A549 (cell line): ENCODE results near the gene NFAM1. TPM values are rescaled to one million over a fixed set of nuclear protein-coding genes. Genes with fewer than 3 reads are reported as not detected.

ENCODE experiments used
- ATAC-seq, 2 experiments: fragments of 200-7000 bp in 1 of 2; fragments of >200 bp in 1 of 2; cut with Nextera tagmentation in 1 of 2; cut with Tn5 transposase in 1 of 2; 3 replicates each; pipeline versions ENCODE4 v1.8.0 to v1.9.1; 2018 to 2020; ENCODE audit warnings: mild to moderate bottlenecking in 1 of 2, moderate library complexity in 1 of 2
- CTCF ChIA-PET: fragments of 300-600 bp; sonication (Branson Sonifier 250); formaldehyde crosslinking; extraction: SDS; loops from one replicate; lab custom pipeline; 2021; ENCODE audit warnings: antibody characterized with exemption, inconsistent platforms; lab: Yijun Ruan, JAX
- POLR2A ChIA-PET: fragments of 350-600 bp; formaldehyde crosslinking; extraction: SDS; loops from one replicate; lab custom pipeline; 2021; ENCODE audit warnings: antibody characterized with exemption, inconsistent platforms; lab: Yijun Ruan, JAX
- DNase-seq, 2 experiments: peaks; one replicate each; pipeline versions ENCODE4 v3.0.0 to v3.0.0-alpha.2; 2011 to 2016; ENCODE audit warnings: low read depth in 1 of 2, low spot score in 1 of 2
- FAIRE-seq: peaks from 2 replicates; lab custom pipeline; 2011; peaks lifted over from hg19 to GRCh38; lab: Jason Lieb, UNC
- H3K27ac ChIP-seq, 2 experiments: fragments of >200 bp; sonication (Bioruptor Twin); formaldehyde crosslinking; 3 replicates each; pipeline ENCODE4 v1.5.1; 2016 to 2017
- H3K4me1 ChIP-seq: fragments of >200 bp; sonication (Bioruptor Twin); formaldehyde crosslinking; 3 replicates; pipeline ENCODE4 v1.6.1; 2016
- H3K4me2 ChIP-seq: fragments of >200 bp; sonication (Bioruptor Twin); formaldehyde crosslinking; 3 replicates; pipeline ENCODE4 v1.6.1; 2016
- H3K4me3 ChIP-seq: fragments of >200 bp; sonication (Bioruptor Twin); formaldehyde crosslinking; 3 replicates; pipeline ENCODE4 v1.5.1; 2016
- H3K9me3 ChIP-seq: fragments of >200 bp; sonication (Bioruptor Twin); formaldehyde crosslinking; 3 replicates; pipeline ENCODE4 v1.6.1; 2016
- ATOH8 ChIP-seq: fragments of 250-450 bp; sonication (Bioruptor Pico); IDR thresholded peaks from 2 replicates; pipeline ENCODE4 v1.5.0; 2020; ENCODE audit warnings: low read depth, mild to moderate bottlenecking, moderate library complexity
- CBX2 ChIP-seq: fragments of 200-600 bp; sonication (generic); IDR thresholded peaks from 2 replicates; pipeline ENCODE4 v1.6.1; 2016; ENCODE audit warnings: low read depth, mild to moderate bottlenecking, borderline replicate concordance
- CHD2 ChIP-seq: fragments of 150-350 bp; IDR thresholded peaks from 2 replicates; pipeline ENCODE4 v1.6.1; 2014; ENCODE audit warnings: low read length; ENCODE audit not compliant: partially characterized antibody
- EP300 ChIP-seq, 2 experiments: fragments of >200 bp; sonication (Bioruptor Twin); formaldehyde crosslinking; IDR thresholded peaks; 2 replicates in 1 of 2; 3 replicates in 1 of 2; pipeline ENCODE4 v1.6.1; 2016 to 2017
- FOSL2 ChIP-seq, 2 experiments: fragments of 450-650 bp in 1 of 2; fragments of >200 bp in 1 of 2; sonication (Bioruptor Twin) in 1 of 2; formaldehyde crosslinking; IDR thresholded peaks; 2 replicates each; pipeline versions ENCODE4 v1.5.0 to v1.6.1; 2016 to 2020; ENCODE audit warnings: mild to moderate bottlenecking in 1 of 2, moderate library complexity in 1 of 2
- FOXS1 ChIP-seq: fragments of 250-450 bp; sonication (Bioruptor Pico); IDR thresholded peaks from 2 replicates; pipeline ENCODE4 v1.5.0; 2020; ENCODE audit warnings: mild to moderate bottlenecking, moderate library complexity
- GATA3 ChIP-seq: IDR thresholded peaks from 2 replicates; pipeline ENCODE4 v1.6.1; 2012; ENCODE audit warnings: borderline replicate concordance
- HDAC2 ChIP-seq: fragments of 200-600 bp; sonication (generic); IDR thresholded peaks from 2 replicates; pipeline ENCODE4 v1.6.1; 2016
- HOXA7 ChIP-seq: fragments of 250-450 bp; sonication (Bioruptor Pico); IDR thresholded peaks from 2 replicates; pipeline ENCODE4 v1.5.0; 2020; ENCODE audit warnings: mild to moderate bottlenecking, moderate library complexity
- HOXB5 ChIP-seq: fragments of 250-450 bp; sonication (Bioruptor Pico); IDR thresholded peaks from 2 replicates; pipeline ENCODE4 v1.5.0; 2020; ENCODE audit warnings: mild to moderate bottlenecking, moderate library complexity
- JUN ChIP-seq, 2 experiments: fragments of >200 bp; sonication (Bioruptor Twin); formaldehyde crosslinking; IDR thresholded peaks; 2 replicates in 1 of 2; 3 replicates in 1 of 2; pipeline ENCODE4 v1.6.1; 2016 to 2017
- KDM5A ChIP-seq: fragments of 200-600 bp; sonication (generic); IDR thresholded peaks from 2 replicates; pipeline ENCODE4 v1.6.1; 2016; ENCODE audit warnings: antibody characterized with exemption, mild to moderate bottlenecking
- MAZ ChIP-seq: fragments of 150-350 bp; IDR thresholded peaks from 2 replicates; pipeline ENCODE4 v1.6.1; 2014; ENCODE audit warnings: antibody characterized with exemption, low read depth, low read length, borderline replicate concordance
- MYC ChIP-seq: IDR thresholded peaks from 2 replicates; pipeline ENCODE4 v1.6.1; 2012; ENCODE audit warnings: mild to moderate bottlenecking, inconsistent platforms, low read length, improper control_type of control experiment, borderline replicate concordance
- PHF8 ChIP-seq: fragments of 200-600 bp; sonication (generic); IDR thresholded peaks from 2 replicates; pipeline ENCODE4 v1.6.1; 2016; ENCODE audit warnings: low read depth, mild to moderate bottlenecking, antibody characterized with exemption, moderate library complexity, borderline replicate concordance
- POLR2AphosphoS2 ChIP-seq: conservative IDR thresholded peaks from 2 replicates; pipeline ENCODE4 v1.6.1; 2012; ENCODE audit warnings: low read length, improper control_type of control experiment, inconsistent platforms
- RARB ChIP-seq: fragments of 250-450 bp; sonication (Bioruptor Pico); IDR thresholded peaks from 2 replicates; pipeline ENCODE4 v1.8.0; 2021; ENCODE audit warnings: mild to moderate bottlenecking, moderate library complexity
- RFX5 ChIP-seq: fragments of 450-650 bp; IDR thresholded peaks from 2 replicates; pipeline ENCODE4 v1.7.1; 2014; ENCODE audit warnings: antibody characterized with exemption, mild to moderate bottlenecking, moderate library complexity
- RNF2 ChIP-seq: fragments of 200-600 bp; sonication (generic); IDR thresholded peaks from 2 replicates; pipeline ENCODE4 v1.6.1; 2016; ENCODE audit warnings: low read depth, mild to moderate bottlenecking, antibody characterized with exemption, moderate library complexity, borderline replicate concordance
- SMC3 ChIP-seq: fragments of >200 bp; sonication (Bioruptor Twin); formaldehyde crosslinking; IDR thresholded peaks from 3 replicates; pipeline ENCODE4 v1.6.1; 2018; ENCODE audit warnings: inconsistent platforms
- SREBF2 ChIP-seq: fragments of 450-650 bp; IDR thresholded peaks from 2 replicates; pipeline ENCODE4 v1.6.1; 2014; ENCODE audit warnings: mild to moderate bottlenecking, moderate library complexity
- ZFP36 ChIP-seq: fragments of 450-650 bp; IDR thresholded peaks from 2 replicates; pipeline ENCODE4 v1.6.1; 2014; ENCODE audit warnings: borderline replicate concordance; ENCODE audit not compliant: partially characterized antibody
- WGBS: methylation state at CpG from one replicate; pipeline ENCODE4 v1.1.6; 2017; ENCODE audit errors: missing lambda C conversion rate; 5-methylcytosine and 5-hydroxymethylcytosine counted together
- polyA plus RNA-seq, 4 experiments: library from polyadenylated mRNA; depleted of rRNA in 3 of 4; stranded (reverse); fragments of >200 nt; fragmentation: RNase III in 1 of 4; extraction: RNeasy Plus Mini Kit Qiagen cat#74134 plus additional on column Dnase treatment in 1 of 4; gene quantifications; 2 replicates in 3 of 4; 3 replicates in 1 of 4; pipeline ENCODE4 v1.2.3, GENCODE V29; 2011 to 2017
- TF ChIP-seq, protein P1 (sequence below): fragments of 250-450 bp; sonication (Bioruptor Pico); IDR thresholded peaks from 2 replicates; pipeline ENCODE4 v1.5.0; 2021; ENCODE audit warnings: mild to moderate bottlenecking, moderate library complexity, borderline replicate concordance
- TF ChIP-seq, protein P2 (sequence below): fragments of >200 bp; sonication (Bioruptor Twin); formaldehyde crosslinking; IDR thresholded peaks from 3 replicates; pipeline ENCODE4 v1.5.1; 2016

The NFAM1 gene
- polyA plus RNA-seq, 2 of the 4 experiments (the other 2 are of a cell fraction): not detected

DNA sequence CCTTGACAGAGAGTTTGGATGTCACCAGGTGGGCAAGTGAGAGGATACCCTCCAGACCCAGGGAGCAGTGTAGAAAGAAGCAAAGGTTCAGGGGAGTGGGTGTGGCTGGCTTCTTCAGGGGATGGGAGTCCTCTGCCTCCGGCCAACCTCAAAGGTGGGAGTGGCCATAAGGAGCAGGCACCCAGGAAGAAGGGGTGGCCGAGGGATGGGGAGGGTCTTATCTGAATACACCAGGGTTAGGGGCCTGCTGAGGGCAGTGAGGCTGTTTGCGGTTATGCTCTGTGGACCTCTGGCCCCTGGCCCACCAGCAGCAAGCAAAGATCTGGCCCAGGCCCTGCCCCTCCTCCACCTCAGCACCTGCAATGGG lies 6.2 kb downstream of the NFAM1 start:
- Histone ChIP-seq H3K27ac (no peak overlapping the region), H3K9me3 (no peaks in the 10 kb centered on the region), H3K4me1 (no peaks in the 10 kb centered on the region), H3K4me2 (no peak overlapping the region), H3K4me3 (no peak overlapping the region)
- DNase-seq (no peak), FAIRE-seq (no peak), ATAC-seq (no peak)
- 60% methylated on average over 1 of the region's 3 CpGs for WGBS
- TF ChIP-seq SMC3 (no peak), ZFP36 (no peak), MAZ (no peak), CHD2 (no peak), CBX2 (no peak), RNF2 (no peak)
- TF ChIP-seq, protein P1, sequence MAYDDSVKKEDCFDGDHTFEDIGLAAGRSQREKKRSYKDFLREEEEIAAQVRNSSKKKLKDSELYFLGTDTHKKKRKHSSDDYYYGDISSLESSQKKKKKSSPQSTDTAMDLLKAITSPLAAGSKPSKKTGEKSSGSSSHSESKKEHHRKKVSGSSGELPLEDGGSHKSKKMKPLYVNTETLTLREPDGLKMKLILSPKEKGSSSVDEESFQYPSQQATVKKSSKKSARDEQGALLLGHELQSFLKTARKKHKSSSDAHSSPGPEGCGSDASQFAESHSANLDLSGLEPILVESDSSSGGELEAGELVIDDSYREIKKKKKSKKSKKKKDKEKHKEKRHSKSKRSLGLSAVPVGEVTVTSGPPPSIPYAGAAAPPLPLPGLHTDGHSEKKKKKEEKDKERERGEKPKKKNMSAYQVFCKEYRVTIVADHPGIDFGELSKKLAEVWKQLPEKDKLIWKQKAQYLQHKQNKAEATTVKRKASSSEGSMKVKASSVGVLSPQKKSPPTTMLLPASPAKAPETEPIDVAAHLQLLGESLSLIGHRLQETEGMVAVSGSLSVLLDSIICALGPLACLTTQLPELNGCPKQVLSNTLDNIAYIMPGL: no peak
- ChIA-PET CTCF (interaction anchor here (1.1 kb wide), 1 partner anchor 11 kb away, joined by 4 read pairs; no protein-coding TSS in a partner anchor), POLR2A (no interaction called here)

DNA sequence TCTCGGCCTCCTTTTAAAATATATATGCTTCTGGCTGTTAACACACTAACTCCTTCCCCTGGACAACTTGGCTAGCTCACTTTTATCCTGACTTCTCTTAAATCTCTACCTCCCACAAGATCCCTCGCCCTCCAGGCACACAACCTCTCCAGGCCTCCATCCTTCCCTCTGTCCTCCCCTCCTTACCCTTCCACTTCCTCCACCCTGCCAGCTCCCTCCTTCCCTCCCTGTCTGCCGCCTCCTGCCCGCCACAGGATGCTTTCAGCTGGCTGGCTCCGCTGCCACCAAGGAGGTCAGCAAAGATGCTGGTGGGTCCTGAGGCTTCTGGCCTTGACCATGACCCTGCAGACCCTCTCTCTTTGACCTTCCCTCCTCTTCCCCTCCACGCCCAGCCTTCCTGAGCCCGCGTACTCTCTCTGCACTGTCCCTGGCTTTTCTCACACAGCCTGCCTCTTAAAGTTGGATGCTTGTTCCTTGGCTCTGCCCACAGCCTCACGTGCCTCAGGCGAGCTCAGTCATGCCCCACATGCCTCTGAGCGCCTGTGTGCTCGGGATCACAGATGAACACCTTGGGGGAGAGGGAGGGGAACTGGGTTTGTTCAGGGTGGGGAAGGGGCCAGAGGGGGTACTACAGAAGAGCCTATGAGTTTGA lies 6.7 kb downstream of the NFAM1 start:
- ChIA-PET CTCF (interaction anchor here (1.1 to 1.7 kb wide), 2 partner anchors 12 to 19 kb away, joined by 4 to 7 read pairs; no protein-coding TSS in a partner anchor), POLR2A (no interaction called here)
- TF ChIP-seq GATA3 (no peak), HOXA7 (CRISPR knock-in tag) (no peak), FOXS1 (CRISPR knock-in tag) (no peak), RARB (CRISPR knock-in tag) (no peak), MAZ (no peak), POLR2AphosphoS2 (no peak), HOXB5 (CRISPR knock-in tag) (no peak), KDM5A (no peak), SREBF2 (no peak), MYC (no peak), FOSL2 (IDR thresholded peaks at IDR 0.05) (no peak), FOSL2 (CRISPR knock-in tag; IDR thresholded peaks at IDR 0.05) (no peak), EP300 (IDR thresholded peaks at IDR 0.05) (no peak), ATOH8 (CRISPR knock-in tag) (no peak), RFX5 (no peak), HDAC2 (no peak), JUN (IDR thresholded peaks at IDR 0.05) (no peak), PHF8 (no peak)
- TF ChIP-seq, protein P2, sequence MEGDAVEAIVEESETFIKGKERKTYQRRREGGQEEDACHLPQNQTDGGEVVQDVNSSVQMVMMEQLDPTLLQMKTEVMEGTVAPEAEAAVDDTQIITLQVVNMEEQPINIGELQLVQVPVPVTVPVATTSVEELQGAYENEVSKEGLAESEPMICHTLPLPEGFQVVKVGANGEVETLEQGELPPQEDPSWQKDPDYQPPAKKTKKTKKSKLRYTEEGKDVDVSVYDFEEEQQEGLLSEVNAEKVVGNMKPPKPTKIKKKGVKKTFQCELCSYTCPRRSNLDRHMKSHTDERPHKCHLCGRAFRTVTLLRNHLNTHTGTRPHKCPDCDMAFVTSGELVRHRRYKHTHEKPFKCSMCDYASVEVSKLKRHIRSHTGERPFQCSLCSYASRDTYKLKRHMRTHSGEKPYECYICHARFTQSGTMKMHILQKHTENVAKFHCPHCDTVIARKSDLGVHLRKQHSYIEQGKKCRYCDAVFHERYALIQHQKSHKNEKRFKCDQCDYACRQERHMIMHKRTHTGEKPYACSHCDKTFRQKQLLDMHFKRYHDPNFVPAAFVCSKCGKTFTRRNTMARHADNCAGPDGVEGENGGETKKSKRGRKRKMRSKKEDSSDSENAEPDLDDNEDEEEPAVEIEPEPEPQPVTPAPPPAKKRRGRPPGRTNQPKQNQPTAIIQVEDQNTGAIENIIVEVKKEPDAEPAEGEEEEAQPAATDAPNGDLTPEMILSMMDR: no peak
- no peak for ATAC-seq
- 84% methylated on average over 8 of the region's 12 CpGs for WGBS
- Histone ChIP-seq H3K4me1 (no peaks in the 10 kb centered on the region), H3K9me3 (no peaks in the 10 kb centered on the region), H3K4me2 (no peak overlapping the region), H3K4me3 (no peak overlapping the region), H3K27ac (no peak overlapping the region)
- no peak for FAIRE-seq
- DNase-seq: no peak
